Non-pigmented ciliary epithelial cell (primary cell): ENCODE results near the gene ANKH.
"Not testable (repeated sequence)": the region's sequence is repeated elsewhere in the genome, so short reads cannot be mapped to it uniquely, and the experiment has no call there.

Source experiments
- DNase-seq: peaks from one replicate; pipeline ENCODE4 v3.0.0-alpha.2; 2010; ENCODE audit warnings: low read depth

The ANKH gene

DNA sequence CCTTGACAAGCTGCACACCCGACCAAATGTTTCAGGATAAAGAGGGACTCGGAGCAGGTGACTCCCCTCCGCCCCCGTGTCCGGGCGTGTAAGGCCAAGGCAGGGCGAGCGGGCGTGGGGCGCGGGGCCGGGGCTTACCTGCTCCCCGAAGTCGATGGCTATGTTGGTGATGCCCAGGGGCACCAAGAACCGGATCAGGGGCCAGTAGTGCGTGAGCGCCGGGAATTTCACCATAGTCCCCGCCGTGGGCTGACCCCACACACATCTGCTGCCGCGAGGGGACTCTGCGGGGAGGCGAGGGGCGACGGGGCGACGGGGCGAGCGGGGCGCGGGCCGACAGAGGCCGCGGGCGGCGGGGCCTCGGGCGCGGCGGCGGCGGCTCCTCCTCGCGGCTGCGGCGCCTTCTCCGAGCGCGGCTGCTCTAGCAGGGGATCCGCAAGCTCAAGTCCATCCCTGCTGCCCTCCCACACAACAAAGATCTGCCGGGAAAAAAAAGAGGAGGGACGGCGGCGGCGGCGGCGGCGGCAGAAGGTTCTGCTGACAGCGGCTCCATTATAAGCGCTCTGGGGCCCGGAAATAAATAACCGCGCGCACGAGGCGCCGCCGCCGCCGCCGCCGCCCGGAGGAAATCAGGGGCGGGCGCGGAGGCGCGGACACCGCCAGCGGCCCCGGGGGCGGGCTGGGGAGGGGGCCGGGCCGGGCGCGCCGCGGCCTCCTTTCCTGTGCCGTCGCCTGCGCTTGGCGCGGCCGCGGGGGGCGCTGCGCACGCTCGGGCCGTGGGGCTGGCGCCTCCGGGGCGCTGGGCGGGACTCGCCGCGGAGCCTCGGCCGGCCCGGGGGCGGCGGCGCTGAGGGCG, at the start of gene ANKH:
Gene ANKH, minus strand, starts transcription at position 565 of the 856 bp plus-strand sequence. Its CDS starts 331 bp downstream, at position 234.
- no peak for DNase-seq

DNA sequence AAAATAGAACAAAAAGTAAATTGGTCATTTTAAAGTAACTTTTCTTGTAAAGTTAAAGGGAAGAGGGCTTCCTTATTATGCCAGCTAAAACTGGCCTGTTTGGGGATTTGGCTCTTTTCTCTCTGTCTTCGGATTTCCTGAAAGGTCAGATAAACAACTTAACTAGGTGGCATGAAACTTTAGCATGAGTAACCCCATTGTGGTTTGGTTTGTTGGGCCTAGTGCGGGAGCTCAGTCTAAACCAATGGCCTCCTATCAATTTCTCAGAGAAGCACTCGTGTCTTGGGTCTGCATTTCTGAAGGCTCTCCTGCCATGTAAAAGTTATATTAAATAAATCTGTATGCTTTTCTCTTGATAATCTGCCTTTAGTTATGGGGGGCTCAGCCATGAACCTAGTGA, 48.5 kb upstream of the ANKH start:
- no peak for DNase-seq

DNA sequence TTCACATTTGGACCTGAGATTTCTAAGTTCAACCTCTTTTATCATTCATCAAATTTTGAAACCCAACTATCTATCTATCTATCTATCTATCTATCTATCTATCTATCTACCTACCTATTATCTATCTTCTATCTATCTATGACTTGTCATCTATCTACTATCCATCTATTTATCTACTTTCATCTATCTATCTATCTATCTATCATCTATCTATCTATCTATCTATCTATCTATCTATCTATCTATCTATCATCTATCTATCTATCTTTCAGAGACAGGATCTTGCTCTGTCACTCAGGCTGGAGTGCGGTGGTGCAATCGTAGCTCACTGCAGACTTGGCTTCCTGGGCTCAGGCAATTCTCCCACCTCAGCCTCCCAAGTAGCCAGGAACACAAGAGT, 47.5 kb upstream of the ANKH start:
- not testable (repeated sequence) for DNase-seq

DNA sequence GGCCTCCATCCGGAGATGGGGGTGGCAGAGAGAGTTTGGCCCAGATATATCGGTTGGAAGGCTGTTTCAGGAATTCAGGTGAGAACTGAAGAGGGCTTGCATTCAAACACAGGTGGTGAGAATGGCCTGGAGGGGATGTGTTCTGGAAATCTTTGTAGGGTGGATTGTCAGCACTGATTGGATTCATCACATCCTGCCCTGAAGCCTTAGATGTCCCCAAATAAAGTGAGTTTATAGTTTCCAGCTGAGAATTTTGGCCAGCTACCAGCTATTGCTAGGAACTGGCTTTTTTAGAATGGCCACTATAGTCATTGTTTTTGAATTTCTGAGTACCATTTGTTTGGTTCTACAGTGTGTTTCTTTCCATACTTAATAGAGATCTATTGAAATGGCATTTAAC, 46.1 kb upstream of the ANKH start:
- DNase-seq: no peak

DNA sequence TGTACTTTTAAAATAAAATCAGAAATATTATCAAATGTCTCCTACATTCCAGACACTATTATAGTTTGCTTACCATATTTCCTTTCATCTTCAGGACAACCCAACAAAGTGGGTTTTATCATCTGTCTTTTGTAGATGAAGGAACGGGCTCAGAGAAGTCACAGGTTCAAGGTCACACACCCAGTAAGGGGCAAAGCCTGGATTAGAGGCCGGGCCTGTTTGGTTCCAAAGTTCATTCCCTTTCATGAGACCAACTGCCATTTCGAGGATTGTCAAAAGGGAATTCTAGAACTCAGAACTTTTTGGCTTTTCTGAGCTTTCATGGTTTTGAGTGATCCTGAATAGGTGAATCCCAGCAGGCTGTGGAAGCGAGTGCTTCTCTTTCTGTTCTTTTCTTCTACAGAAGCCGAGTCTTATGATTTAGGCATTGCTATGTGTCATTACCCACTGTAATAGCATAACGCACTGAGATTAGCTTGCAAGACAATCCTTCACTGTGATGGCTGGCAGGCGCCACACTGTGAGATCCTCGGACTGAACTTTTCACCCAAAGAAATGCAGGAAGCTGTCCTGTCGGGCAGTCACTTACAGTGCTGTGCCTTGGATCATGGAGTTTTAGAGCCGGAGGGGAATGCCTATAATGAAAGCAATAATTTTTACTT, 43.8 kb upstream of the ANKH start:
- peak; percentile 51 for DNase-seq

DNA sequence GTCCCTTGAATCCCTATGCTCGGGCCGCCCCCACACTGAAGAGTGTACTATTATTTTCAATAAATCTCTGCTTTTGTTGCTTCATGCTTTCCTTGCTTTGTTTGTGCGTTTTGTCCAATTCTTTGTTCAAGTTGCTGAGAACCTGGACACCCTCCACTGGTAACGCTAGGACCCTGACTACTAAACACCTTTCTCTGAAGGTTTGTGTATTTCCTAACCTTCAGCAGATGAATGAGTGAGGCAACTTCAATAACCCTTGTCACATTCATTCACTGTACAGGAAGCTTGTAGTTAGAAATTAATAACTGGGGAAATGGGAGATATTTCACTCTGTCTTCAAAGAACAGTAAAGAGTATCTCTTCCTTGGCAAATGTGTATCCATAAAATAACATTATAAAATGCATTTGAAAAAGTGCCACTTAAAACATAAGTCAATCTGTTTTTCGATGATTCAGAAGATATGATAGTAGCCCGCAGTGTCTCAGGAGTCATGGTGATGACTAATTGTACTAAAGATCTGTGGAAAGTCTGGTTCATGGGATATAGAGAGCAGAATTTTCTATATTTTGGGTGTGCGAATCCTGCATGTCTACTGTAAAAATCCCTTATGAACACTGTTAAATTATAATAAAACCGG, 43.2 kb upstream of the ANKH start:
- DNase-seq: peak; percentile 65

DNA sequence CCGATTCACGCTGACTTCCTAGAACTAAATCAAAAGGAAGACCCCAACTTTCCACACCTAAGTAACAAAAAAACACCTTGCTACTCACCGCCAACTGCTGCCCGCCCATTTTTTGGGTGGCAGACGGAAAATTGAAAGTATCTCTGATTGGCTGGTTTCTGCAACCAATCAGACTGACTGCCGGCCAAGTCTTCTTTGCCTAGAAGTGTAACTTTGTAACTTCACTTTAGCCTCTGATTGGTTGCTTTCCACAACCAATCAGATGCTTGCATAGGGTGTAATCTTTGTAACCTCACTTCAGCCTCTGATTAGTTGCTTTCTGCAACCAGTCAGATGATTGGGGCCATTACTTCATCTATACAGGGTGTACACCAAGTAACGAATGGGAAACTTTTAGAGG, 42.6 kb upstream of the ANKH start:
- no peak for DNase-seq

DNA sequence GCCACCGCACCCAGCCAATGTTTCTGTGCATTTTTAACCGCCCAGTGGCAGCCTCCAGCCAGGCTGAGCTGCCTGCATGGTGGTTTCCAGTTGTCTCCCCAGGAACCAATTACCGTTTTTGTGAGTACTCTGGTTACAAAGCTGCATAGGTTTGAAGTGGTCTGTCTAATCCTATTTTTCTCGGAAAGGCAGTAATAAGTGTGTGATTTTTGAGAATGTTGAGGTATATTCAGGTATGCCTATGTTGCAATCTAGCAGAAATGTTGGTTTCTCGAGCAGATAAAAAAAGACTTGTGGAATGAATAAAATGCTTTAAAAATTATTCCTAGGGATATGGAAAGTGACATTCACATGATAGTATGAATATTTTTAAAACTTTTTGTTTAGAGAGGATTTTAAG, 41.5 kb upstream of the ANKH start:
- DNase-seq: peak; percentile 37

DNA sequence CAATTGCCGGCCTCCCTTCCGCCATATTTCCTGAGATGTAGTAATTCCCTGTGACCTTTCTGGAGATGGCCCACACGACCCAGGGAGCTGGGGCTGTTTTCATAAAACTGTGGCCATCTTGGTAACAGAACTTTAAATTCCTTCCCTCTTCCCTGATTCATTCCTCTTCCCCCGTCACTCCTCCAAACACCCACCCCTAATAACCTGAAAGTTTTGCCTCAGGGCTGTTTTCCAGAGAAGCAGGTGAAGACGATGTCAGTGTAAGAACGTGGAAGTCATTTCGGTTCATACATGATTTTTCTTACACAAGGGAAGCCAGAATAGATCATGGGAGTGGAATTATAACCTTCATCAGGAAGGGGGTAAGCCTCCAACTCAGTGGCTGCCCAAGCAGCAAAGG, 40.6 kb upstream of the ANKH start:
- no peak for DNase-seq

DNA sequence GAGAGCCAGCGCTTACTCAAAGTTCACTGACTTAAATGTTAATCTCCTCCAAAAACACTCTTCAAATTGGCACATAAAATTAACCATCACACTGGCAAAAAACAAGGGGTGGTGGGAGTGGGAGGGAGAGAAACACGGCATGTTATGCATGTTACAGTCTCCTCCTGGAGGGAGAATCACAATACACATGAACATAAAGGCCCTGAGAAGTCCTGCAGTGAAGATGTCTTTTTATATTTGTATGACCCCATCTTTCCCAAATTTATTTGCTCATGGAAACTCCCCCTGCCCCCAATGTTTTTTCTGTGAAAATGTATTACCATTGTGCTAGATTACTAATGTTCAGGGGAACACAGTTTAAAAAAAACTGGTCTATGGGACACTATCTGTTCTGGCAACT, 37.8 kb upstream of the ANKH start:
- DNase-seq: no peak

DNA sequence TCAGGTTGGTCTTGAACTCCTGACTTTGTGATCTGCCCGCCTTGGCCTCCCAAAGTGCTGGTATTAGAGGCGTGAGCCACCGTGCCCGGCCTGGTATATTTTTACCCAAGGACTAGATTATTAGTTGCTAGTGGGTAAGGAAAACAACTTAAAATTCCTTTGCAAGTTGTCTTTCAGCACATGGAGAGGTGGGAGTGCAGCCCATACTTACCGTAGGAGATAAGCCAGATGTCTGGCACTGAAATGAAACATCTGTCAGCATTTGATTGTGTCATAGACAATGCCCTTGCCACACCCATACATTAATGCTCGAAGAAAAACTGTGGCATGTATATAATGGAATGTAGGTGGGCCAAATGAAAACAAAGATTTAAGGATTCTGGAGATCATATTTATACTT, 36.6 kb upstream of the ANKH start:
- no peak for DNase-seq

DNA sequence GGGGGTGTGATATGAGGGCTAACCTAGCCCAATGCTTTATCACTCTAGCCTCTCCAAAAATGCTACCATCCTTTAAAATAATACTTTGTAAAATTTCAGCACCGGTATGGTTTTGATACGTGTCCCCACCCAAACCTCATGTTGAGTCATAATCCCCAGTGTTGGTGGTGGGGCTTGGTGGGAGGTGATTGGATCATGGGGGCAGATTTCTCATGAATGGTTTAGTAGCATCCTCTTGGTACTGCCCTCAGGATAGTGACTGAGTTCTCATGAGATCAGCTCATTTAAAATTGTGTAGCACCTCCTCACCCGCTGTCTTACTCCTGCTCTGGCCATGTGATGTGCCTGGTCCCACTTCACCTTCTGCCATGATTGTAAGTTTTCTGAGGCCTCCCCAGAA, 35.0 kb upstream of the ANKH start:
- DNase-seq: no peak

DNA sequence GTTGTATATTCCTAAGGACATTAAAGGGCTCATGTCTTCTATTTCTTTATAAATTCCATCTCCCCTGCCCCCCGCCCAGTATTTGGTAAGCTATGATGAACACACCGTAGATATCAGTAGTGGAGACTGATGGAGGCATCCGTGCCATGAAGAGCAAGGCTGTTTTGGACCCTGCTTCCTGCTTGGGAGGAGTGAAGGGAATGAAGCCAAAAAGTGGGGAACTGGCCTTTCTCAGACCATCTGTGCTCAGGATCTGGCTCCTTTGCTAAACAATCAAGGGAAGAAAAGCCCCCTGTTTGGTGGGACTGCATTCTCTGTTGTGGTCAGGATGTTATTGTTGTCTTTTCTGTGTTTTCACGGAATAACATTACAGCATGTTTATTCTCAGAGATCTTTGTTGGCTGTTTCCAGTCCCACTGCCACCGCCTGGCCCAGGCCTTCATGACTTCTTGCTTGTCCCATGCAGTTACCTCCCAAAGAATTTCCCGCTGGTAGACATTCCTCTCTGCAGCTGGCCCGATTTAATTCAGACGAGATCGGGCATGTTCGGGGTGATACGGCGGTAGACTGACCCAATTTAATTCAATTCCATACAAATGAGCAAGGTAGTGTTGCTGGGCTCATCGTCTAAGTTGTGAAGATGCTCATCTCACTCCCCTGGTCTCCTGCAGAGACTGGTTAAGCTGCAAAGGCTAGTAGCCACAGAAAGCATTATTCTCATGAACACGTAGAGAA, 31.4 kb upstream of the ANKH start:
- DNase-seq: no peak

DNA sequence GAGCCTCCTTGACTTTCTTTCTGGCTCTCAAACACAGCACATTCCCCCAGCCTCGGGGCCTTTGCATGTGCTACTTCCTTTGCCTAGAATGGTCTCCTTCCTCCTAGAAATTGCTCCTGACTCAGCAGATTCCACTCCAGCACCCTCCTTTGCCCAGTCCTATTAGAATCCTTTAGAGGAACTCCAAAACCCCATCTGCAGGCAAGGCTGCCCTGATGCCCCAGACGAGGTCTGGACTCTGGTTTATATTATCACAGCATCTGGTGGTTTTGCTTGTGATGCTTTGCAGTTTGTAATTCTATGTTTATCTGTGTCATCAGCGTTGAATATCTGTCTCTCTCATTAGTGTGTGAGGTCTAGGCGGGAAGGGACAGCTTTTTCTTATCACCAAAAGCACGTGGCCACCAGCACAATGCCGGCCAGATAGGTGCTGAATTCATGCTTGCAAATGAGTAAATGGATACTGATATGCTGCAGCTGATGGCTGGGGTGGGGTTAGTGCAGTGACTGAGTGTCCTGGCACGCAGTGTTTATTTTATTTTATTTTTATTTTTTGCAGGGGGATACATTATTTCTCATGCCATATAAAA, 30.0 kb upstream of the ANKH start:
- no peak for DNase-seq

DNA sequence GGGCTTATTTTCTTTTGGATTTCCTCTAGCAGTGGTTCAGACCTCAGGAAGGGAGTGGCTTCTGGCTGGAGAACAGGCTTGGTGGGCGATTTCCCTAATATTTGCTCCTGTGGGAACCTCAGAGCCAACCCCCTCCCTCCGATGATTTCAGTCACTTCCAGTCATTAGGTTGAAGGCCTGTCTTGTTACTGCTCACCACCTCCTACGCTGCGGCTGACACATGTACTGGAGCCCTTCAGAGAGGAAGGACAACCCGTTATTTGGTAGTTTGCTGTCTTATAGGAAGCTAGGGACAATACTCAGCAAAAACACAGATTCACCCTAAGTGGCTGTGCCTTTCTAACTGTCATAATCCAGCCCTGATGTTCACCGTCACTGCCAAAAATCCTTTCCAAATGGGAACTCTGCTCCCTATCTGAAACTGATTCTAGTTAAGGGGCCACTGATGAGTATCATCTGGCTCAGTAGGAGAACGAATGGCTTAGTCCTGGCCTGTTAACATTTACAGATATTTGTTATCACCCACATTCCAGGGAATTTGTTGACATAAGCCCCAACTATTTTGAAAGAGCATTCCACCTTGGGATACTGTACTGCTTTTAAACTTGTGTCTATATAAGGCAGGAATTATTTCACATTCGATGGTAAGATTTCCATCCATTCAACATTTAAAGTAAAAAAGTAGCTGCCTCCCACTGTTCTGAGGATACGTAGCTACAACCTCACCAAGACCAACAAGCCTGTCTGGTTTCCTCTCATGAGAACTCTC, 29.3 kb upstream of the ANKH start:
- no peak for DNase-seq

DNA sequence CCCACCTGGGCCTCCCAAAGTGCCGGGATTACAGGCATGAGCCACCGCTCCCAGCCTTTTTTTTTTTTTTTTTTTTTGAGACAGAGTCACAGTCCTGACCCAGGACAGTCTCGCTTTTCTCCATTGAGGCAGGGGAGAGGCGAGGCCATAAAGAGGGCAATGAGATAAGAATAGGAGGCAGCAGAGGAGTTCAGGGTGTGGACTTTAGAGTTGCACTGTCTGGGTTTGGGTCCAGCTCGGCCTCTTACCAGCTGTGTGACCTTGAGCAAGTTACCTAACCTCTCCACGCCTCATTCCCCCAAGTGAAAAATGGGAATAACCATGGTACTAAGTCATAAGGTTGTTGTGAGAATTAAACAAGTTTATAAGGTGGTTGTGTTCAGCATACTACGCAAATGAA, 24.6 kb upstream of the ANKH start:
- DNase-seq: no peak

DNA sequence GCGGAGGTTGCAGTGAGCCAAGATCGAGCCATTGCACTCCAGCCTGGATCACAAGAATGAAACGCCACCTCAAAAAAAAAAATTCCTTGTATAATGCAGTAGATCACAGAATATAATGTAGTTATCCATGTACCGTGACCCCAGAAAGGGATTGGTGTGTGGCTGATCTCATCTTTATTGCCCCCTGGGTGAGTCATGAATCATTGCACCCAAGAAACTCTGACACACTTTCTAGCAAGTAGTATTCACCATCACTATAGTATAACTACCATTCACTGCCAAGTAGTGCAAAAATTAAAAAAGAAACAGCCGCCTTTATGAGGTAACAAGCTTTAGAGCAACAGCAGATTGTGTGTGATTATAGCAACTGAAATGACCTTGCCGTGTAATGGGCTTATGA, 23.7 kb upstream of the ANKH start:
- no peak for DNase-seq

DNA sequence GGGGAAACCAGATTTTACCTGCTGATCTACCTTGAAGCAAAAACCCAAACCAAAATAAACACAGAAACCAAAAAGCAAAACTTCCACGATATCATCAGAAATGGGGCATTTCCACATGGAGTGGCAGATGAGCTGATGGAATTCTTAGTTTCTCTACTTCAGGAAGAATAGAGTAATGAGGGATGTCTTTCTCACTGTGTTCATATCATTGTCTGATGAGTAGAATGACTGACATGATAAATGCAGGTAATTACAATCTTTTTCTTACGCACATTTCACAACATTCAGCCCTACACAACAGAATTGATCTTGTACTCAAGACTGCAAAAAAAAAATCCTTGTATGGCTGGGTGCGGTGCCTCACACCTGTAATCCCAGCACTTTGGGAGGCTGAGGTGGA, 23.2 kb upstream of the ANKH start:
- no peak for DNase-seq

DNA sequence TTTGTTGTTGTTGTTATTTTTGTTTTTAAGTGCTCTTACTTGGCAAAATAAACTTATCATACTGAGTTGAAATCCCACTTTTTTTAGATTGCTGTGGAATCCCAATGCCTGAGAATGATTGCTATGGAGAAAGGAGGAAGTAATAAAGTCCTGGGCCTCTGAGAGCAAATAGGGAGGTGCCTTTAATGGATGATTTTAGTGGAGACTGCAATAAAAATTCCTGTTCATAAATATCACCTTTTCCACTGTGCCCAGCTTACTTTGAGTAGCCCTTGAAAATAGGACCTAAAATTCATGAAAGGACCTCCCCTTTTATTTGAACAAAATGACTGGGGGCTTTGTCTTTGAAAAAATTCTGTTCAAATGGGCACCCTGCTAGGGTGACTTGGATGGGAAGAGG, 21.8 kb upstream of the ANKH start:
- no peak for DNase-seq

DNA sequence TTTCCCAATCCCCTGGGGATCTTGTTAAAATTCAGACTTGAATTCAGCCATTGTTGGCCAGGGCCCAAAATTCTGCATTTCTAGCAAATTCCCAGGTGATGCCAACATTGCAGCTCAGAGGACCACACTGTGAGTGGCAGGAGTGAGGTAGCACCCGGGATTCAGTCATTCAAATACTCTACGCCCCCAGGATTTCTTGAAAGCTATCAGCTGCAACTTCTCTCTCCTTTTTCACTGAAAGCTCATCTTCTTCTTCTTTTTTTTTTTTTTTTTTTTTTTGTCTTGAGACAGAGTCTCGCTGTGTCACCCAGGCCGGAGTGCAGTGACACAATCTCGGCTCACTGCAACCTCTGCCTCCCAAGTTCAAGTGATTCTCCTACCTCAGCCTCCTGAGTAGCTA, 19.3 kb upstream of the ANKH start:
- no peak for DNase-seq

DNA sequence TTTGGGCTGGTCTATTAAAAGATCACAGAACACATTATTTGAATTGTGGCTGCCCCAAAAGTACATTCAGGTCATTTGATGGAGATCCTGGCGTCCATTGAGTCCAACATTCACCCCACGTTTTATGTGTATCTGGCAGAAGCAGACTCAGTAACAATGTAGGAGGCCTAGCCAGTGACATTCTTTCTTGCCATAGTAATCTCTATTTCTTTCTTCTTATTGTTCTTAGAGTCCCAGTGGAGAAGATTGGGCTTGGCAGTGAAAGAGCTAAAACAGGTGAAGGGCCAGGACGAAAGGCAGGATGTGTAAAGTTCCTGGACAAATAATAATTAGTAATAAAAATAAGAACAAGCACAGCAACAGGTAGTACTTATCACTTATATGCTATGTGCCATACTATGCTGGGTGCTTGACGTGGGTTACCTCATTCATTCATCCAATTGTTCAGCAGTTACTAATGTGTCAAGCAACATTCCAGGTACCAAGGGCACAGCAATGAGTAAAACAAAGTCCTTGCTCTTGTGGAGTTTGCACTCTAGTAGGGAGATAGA, 12.6 kb upstream of the ANKH start:
- DNase-seq: no peak
